A673 (cell line): Measurements from ENCODE around the gene PRSS56. TPM values are rescaled to one million over a fixed set of nuclear protein-coding genes. Genes with fewer than 3 reads are reported as not detected.

ENCODE experiments used
- BruUV-seq: library from RNA; stranded (reverse); fragments of 400-500 nt; replicated peaks from 2 replicates; lab custom pipeline; 2021; lab: Mats Ljungman, UMichigan
- CTCF ChIA-PET: fragments of 300-600 bp; sonication (Branson Sonifier 250); formaldehyde crosslinking; loops from one replicate; lab custom pipeline; 2022; ENCODE audit warnings: antibody characterized with exemption; lab: Charles Lee
- POLR2A ChIA-PET: fragments of 300-600 bp; sonication (Branson Sonifier 250); formaldehyde crosslinking; loops from one replicate; lab custom pipeline; 2022; ENCODE audit warnings: antibody characterized with exemption; ENCODE audit not compliant: low non-redundant PET; lab: Charles Lee
- DNase-seq: peaks from one replicate; pipeline ENCODE4 v3.0.0-alpha.2; 2015; ENCODE audit warnings: low spot score
- H3K27ac ChIP-seq: fragments of 200-600 bp; sonication (generic); 2 replicates; pipeline ENCODE4 v1.5.1; 2016; ENCODE audit warnings: mixed run types, low read depth, mild to moderate bottlenecking, mixed read lengths, antibody characterized with exemption, low read length; ENCODE audit not compliant: poor library complexity, severe bottlenecking
- H3K27me3 ChIP-seq: fragments of 200-600 bp; sonication (generic); replicated peaks from 2 replicates; pipeline ENCODE4 v1.6.1; 2017; ENCODE audit warnings: mixed run types, low read depth, mild to moderate bottlenecking, mixed read lengths, antibody characterized with exemption, low read length; ENCODE audit not compliant: insufficient read depth, poor library complexity
- H3K36me3 ChIP-seq: fragments of 200-600 bp; sonication (generic); 2 replicates; pipeline ENCODE4 v1.6.1; 2016; ENCODE audit warnings: mixed run types, mild to moderate bottlenecking, mixed read lengths, antibody characterized with exemption, low read length; ENCODE audit not compliant: insufficient read depth, poor library complexity, severe bottlenecking
- H3K4me1 ChIP-seq: fragments of 200-600 bp; sonication (generic); 2 replicates; pipeline ENCODE4 v1.6.1; 2017; ENCODE audit warnings: mixed run types, mild to moderate bottlenecking, mixed read lengths, antibody characterized with exemption, low read length; ENCODE audit not compliant: insufficient read depth, poor library complexity, severe bottlenecking
- H3K4me3 ChIP-seq: fragments of 200-600 bp; sonication (generic); 2 replicates; pipeline ENCODE4 v1.5.1; 2016; ENCODE audit warnings: low read depth, mixed run types, mild to moderate bottlenecking, mixed read lengths, low read length; ENCODE audit not compliant: poor library complexity, severe bottlenecking
- H3K9me3 ChIP-seq: fragments of 200-600 bp; sonication (generic); 2 replicates; pipeline ENCODE4 v1.6.1; 2016; ENCODE audit warnings: mixed run types, low read depth, mild to moderate bottlenecking, mixed read lengths, antibody characterized with exemption, low read length; ENCODE audit not compliant: poor library complexity, severe bottlenecking
- EZH2 ChIP-seq: fragments of 200-600 bp; sonication (generic); IDR thresholded peaks from 2 replicates; pipeline ENCODE4 v1.6.1; 2017; ENCODE audit warnings: borderline replicate concordance, low read depth, mild to moderate bottlenecking, mixed read lengths, antibody characterized with exemption, low read length; ENCODE audit not compliant: poor library complexity, severe bottlenecking
- intact Hi-C: fragments of 100-400 bp; cut with micrococcal nuclease; formaldehyde crosslinking; loops from one replicate; pipeline ENCODE4 v1.10.0; 2022; ENCODE audit not compliant: unreplicated experiment
- total RNA-seq: library from RNA; stranded (reverse); gene quantifications from 2 replicates; pipeline ENCODE4 v1.2.3, GENCODE V29; 2021
- TF ChIP-seq, protein P1 (sequence below): fragments of 300-800, 200-600 bp; sonication (generic); conservative IDR thresholded peaks from 2 replicates; pipeline ENCODE4 v1.5.1; 2017; ENCODE audit warnings: low read depth, mild to moderate bottlenecking, antibody characterized with exemption, low read length, moderate library complexity, mixed read lengths

The PRSS56 gene
- total RNA-seq, 1 experiment from 2014 or later: not detected

GRCh38 chr2:232508251-232508650 is 11.9 kb upstream of the PRSS56 start:
- Histone ChIP-seq H3K4me3 (no peak overlapping the region), H3K4me1 (no peaks in the 10 kb centered on the region), H3K27me3 (peaks cover 15% of the 10 kb centered on the region), H3K36me3 (no peaks in the 10 kb centered on the region), H3K9me3 (no peaks in the 10 kb centered on the region), H3K27ac (no peak overlapping the region)
- ChIA-PET CTCF (no interaction called here), POLR2A (no interaction called here)
- TF ChIP-seq, protein P1, sequence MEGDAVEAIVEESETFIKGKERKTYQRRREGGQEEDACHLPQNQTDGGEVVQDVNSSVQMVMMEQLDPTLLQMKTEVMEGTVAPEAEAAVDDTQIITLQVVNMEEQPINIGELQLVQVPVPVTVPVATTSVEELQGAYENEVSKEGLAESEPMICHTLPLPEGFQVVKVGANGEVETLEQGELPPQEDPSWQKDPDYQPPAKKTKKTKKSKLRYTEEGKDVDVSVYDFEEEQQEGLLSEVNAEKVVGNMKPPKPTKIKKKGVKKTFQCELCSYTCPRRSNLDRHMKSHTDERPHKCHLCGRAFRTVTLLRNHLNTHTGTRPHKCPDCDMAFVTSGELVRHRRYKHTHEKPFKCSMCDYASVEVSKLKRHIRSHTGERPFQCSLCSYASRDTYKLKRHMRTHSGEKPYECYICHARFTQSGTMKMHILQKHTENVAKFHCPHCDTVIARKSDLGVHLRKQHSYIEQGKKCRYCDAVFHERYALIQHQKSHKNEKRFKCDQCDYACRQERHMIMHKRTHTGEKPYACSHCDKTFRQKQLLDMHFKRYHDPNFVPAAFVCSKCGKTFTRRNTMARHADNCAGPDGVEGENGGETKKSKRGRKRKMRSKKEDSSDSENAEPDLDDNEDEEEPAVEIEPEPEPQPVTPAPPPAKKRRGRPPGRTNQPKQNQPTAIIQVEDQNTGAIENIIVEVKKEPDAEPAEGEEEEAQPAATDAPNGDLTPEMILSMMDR: no peak
- TF ChIP-seq EZH2: no peak
- no TSS peak for BruUV-seq
- intact Hi-C loops: no loop called here
- no peak for DNase-seq

GRCh38 chr2:232511336-232511890 is 8.8 kb upstream of the PRSS56 start:
- Histone ChIP-seq H3K4me3 (no peak overlapping the region), H3K36me3 (no peaks in the 10 kb centered on the region), H3K27me3 (no peaks in the 10 kb centered on the region), H3K9me3 (no peaks in the 10 kb centered on the region), H3K27ac (no peak overlapping the region), H3K4me1 (no peaks in the 10 kb centered on the region)
- no TSS peak for BruUV-seq
- POLR2A ChIA-PET: interaction anchor here (0.6 kb wide), 1 partner anchor 223 kb away, joined by 6 read pairs; no protein-coding TSS in a partner anchor
- CTCF ChIA-PET: no interaction called here
- no peak for DNase-seq
- TF ChIP-seq, protein P1: no peak
- TF ChIP-seq EZH2: no peak
- intact Hi-C loops: no loop called here

- POLR2A ChIA-PET: no interaction called here
- DNase-seq: no peak
- TF ChIP-seq EZH2: no peak
- TF ChIP-seq, protein P1: no peak
- H3K36me3 ChIP-seq: no peaks in the 10 kb centered on the region
- intact Hi-C loops: no loop called here
- no TSS peak for BruUV-seq
- no peak overlapping the region for H3K27ac ChIP-seq
- H3K4me1 ChIP-seq: no peaks in the 10 kb centered on the region
- H3K9me3 ChIP-seq: no peaks in the 10 kb centered on the region
- H3K27me3 ChIP-seq: no peaks in the 10 kb centered on the region
- no peak overlapping the region for H3K4me3 ChIP-seq
- CTCF ChIA-PET: no interaction called here
These were observed 7.6 kb upstream of the PRSS56 start for GRCh38 chr2:232512602-232513001.
